K562 (cell line): ENCODE measurements around the gene KCTD4. TPM values are rescaled to one million over a fixed set of nuclear protein-coding genes. Genes with fewer than 3 reads are reported as not detected.

Experiments used
- ATAC-seq: fragments of 200-7000 bp; cut with Tn5 transposase; 3 replicates; pipeline ENCODE4 v1.9.1; 2020; ENCODE audit warnings: moderate library complexity
- BruUV-seq: library from RNA; stranded (reverse); fragments of 400-500 nt; replicated peaks from 2 replicates; lab custom pipeline; 2021; lab: Mats Ljungman, UMichigan
- CTCF ChIA-PET: fragments of 300-600 bp; formaldehyde crosslinking; extraction: SDS; loops from one replicate; lab custom pipeline; 2021; ENCODE audit warnings: low intra/inter-chr PET ratio; lab: Yijun Ruan, JAX
- POLR2A ChIA-PET: fragments of 300-600, 350-650 bp; sonication (Branson Sonifier 250); formaldehyde crosslinking; extraction: SDS; loops from one replicate; lab custom pipeline; 2021; ENCODE audit warnings: antibody characterized with exemption, inconsistent platforms; lab: Yijun Ruan, JAX
- DNase-seq, 4 experiments: peaks; one replicate each; pipeline versions ENCODE4 v3.0.0 to v3.0.0-alpha.2; 2011 to 2018; ENCODE audit warnings: low spot score in 3 of 4, mixed read lengths in 3 of 4; ENCODE audit errors: extremely low read depth in 1 of 4
- FAIRE-seq: peaks from 2 replicates; lab custom pipeline; 2011; peaks lifted over from hg19 to GRCh38; lab: Jason Lieb, UNC
- H2AFZ ChIP-seq: 2 replicates; pipeline ENCODE4 v1.6.0; 2011; ENCODE audit warnings: low read depth, low read length, control low read depth, inconsistent platforms
- H3K27ac ChIP-seq: fragments of 200-600 bp; 3 replicates; pipeline ENCODE4 v1.8.0; 2011; ENCODE audit warnings: low read depth, mild to moderate bottlenecking, control low read depth, inconsistent platforms, low read length, moderate library complexity, mixed read lengths; ENCODE audit errors: extremely low read depth
- H3K27me3 ChIP-seq, 2 experiments: fragments of 300-600 bp in 1 of 2; 2 replicates in 1 of 2; 3 replicates in 1 of 2; pipeline versions ENCODE4 v1.6.0 to v1.8.0; 2011; ENCODE audit warnings: inconsistent platforms in 2 of 2, low read length in 2 of 2, mild to moderate bottlenecking in 1 of 2, mixed read lengths in 1 of 2, moderate library complexity in 1 of 2; ENCODE audit not compliant: control insufficient read depth in 2 of 2, insufficient read depth in 2 of 2
- H3K36me3 ChIP-seq: fragments of 300-600 bp; 3 replicates; pipeline ENCODE4 v1.8.0; 2011; ENCODE audit warnings: mild to moderate bottlenecking, low read length, inconsistent platforms; ENCODE audit not compliant: control insufficient read depth, insufficient read depth
- H3K4me1 ChIP-seq, 2 experiments: fragments of 200-600 bp in 1 of 2; replicated peaks in 1 of 2; 2 replicates in 1 of 2; 3 replicates in 1 of 2; pipeline versions ENCODE4 v1.5.1 to v1.8.0; 2011; ENCODE audit warnings: inconsistent platforms in 2 of 2, low read length in 2 of 2, mild to moderate bottlenecking in 1 of 2, mixed read lengths in 1 of 2, moderate library complexity in 1 of 2; ENCODE audit not compliant: control insufficient read depth in 2 of 2, insufficient read depth in 2 of 2
- H3K4me2 ChIP-seq: 2 replicates; pipeline ENCODE4 v1.6.1; 2011; ENCODE audit warnings: low read length, control low read depth, inconsistent platforms, mixed read lengths; ENCODE audit not compliant: insufficient read depth
- H3K4me3 ChIP-seq: fragments of 200-600 bp; sonication (generic), shearing (Covaris generic); 2 replicates; pipeline ENCODE4 v1.5.1; 2016; ENCODE audit warnings: control low read depth, inconsistent platforms
- H3K79me2 ChIP-seq: fragments of 200-600 bp; 3 replicates; pipeline ENCODE4 v1.8.0; 2011; ENCODE audit warnings: low read length, inconsistent platforms; ENCODE audit not compliant: control insufficient read depth, insufficient read depth
- H3K9ac ChIP-seq, 2 experiments: 2 replicates each; pipeline versions ENCODE4 v1.6.0 to v1.6.1; 2011; ENCODE audit warnings: low read depth in 2 of 2, low read length in 2 of 2, control low read depth in 1 of 2, inconsistent platforms in 1 of 2, mild to moderate bottlenecking in 1 of 2, mixed read lengths in 1 of 2; ENCODE audit not compliant: insufficient read depth in 1 of 2
- H3K9me1 ChIP-seq: one replicate; pipeline ENCODE4 v1.6.0; 2011; ENCODE audit warnings: inconsistent platforms, mild to moderate bottlenecking, low read length, moderate library complexity; ENCODE audit not compliant: control insufficient read depth, insufficient read depth
- H3K9me3 ChIP-seq: replicated peaks from 2 replicates; pipeline ENCODE4 v1.5.1; 2011; ENCODE audit warnings: low read depth, low read length, inconsistent platforms; ENCODE audit not compliant: control insufficient read depth, insufficient read depth
- H4K20me1 ChIP-seq: replicated peaks from 2 replicates; pipeline ENCODE4 v1.6.1; 2011; ENCODE audit warnings: low read length, inconsistent platforms, mixed read lengths; ENCODE audit not compliant: control insufficient read depth, insufficient read depth
- ATF1 ChIP-seq, 2 experiments: fragments of 450-650 bp in 1 of 2; IDR thresholded peaks; 2 replicates each; pipeline ENCODE4 v1.6.1; 2016; ENCODE audit warnings: missing compliant biosample characterization in 1 of 2, missing genetic modification characterization in 1 of 2
- CBX5 ChIP-seq: IDR thresholded peaks from 2 replicates; pipeline ENCODE4 v1.6.1; 2014; ENCODE audit warnings: low read depth, borderline replicate concordance
- KAT7 ChIP-seq: sonication (generic); formaldehyde crosslinking; IDR thresholded peaks from 2 replicates; pipeline ENCODE4 v1.8.0; 2022; ENCODE audit warnings: missing genetic modification reagents, mild to moderate bottlenecking, borderline replicate concordance
- MEF2D ChIP-seq: conservative IDR thresholded peaks from 2 replicates; pipeline ENCODE4 v1.6.1; 2016; ENCODE audit warnings: low read depth, missing genetic modification characterization, missing compliant biosample characterization
- PTRF ChIP-seq: fragments of 450-650 bp; IDR thresholded peaks from 2 replicates; pipeline ENCODE4 v1.6.1; 2016; ENCODE audit warnings: mild to moderate bottlenecking, missing genetic modification characterization, missing compliant biosample characterization
- SAFB ChIP-seq: fragments of 200-400 bp; formaldehyde crosslinking; IDR thresholded peaks from 2 replicates; pipeline ENCODE4 v1.6.1; 2017; ENCODE audit warnings: low read depth, low read length, borderline replicate concordance
- TEAD2 ChIP-seq: fragments of 450-650 bp; IDR thresholded peaks from 2 replicates; pipeline ENCODE4 v1.6.1; 2016; ENCODE audit warnings: missing genetic modification characterization, control low read depth, missing compliant biosample characterization
- YBX1 ChIP-seq: fragments of 450-650 bp; IDR thresholded peaks from 2 replicates; pipeline ENCODE4 v1.7.1; 2016; ENCODE audit warnings: mild to moderate bottlenecking
- in situ Hi-C: fragments of 300-500 bp; cut with MboI; formaldehyde crosslinking; loops from 4 replicates; pipeline ENCODE4 v1.15.0; 2018; ENCODE audit warnings: inconsistent platforms, mixed read lengths
- intact Hi-C: fragments of 100-400 bp; cut with micrococcal nuclease; formaldehyde crosslinking; loops from 2 replicates; pipeline ENCODE4 v1.14.2; 2022
- polyA plus RNA-seq, 8 experiments: library from polyadenylated mRNA; depleted of rRNA in 4 of 8; stranded (reverse) in 5 of 8; unstranded in 3 of 8; fragments of >200 nt; fragmentation: Nextera tagmentation in 2 of 8; fragmentation: Illumina TruSeq in 1 of 8; extraction: Ambion mirVana in 2 of 8; extraction: Trizol in 1 of 8; gene quantifications; 2 replicates each; pipeline versions ENCODE4 v1.2.1 to v1.2.3, GENCODE V29; 2011 to 2014; ENCODE audit warnings: inconsistent platforms in 1 of 8, missing spikeins in 1 of 8
- total RNA-seq, 7 experiments: library from RNA; depleted of rRNA in 6 of 7; stranded (reverse); fragments of >200 nt in 6 of 7; fragmentation: Illumina TruSeq in 2 of 7; extraction: Trizol in 2 of 7; gene quantifications; 2 replicates each; pipeline versions ENCODE4 v1.2.1 to v1.2.3, GENCODE V29; 2011 to 2021; ENCODE audit warnings: low replicate concordance in 1 of 7
- TF ChIP-seq, protein P1 (sequence below): fragments of 250-450 bp; sonication (Bioruptor Pico); IDR thresholded peaks from 2 replicates; pipeline ENCODE4 v1.5.0; 2020; ENCODE audit warnings: mild to moderate bottlenecking
- TF ChIP-seq, protein P2 (sequence below): fragments of 150-350 bp; conservative IDR thresholded peaks from 2 replicates; pipeline ENCODE4 v1.6.1; 2014; ENCODE audit warnings: low read length

KCTD4 gene
- total and polyA plus RNA-seq, 9 of the 15 experiments (the other 6 are each of a cell fraction or from before 2014, with no cell fraction given): not detected

DNA sequence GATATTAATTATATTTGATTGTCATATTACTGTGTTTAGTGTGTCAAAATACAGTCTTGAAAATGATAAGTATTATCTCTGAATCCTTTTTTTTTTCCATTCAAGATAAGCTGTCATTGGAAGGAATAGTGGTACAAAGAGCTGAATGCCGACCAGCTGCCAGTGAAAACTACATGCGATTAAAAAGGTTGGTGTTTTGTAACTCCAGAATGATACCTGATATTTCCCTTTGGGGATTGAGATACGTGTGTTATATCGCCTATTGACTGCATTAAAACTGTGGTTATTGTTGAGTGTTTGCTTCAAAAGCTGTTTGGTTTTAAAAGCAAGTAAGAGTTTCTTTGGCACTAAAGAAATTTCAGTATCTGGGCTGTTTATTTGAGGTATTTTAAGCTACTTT is 6.5 kb upstream of the KCTD4 start (continued):
- TF ChIP-seq, protein P1, sequence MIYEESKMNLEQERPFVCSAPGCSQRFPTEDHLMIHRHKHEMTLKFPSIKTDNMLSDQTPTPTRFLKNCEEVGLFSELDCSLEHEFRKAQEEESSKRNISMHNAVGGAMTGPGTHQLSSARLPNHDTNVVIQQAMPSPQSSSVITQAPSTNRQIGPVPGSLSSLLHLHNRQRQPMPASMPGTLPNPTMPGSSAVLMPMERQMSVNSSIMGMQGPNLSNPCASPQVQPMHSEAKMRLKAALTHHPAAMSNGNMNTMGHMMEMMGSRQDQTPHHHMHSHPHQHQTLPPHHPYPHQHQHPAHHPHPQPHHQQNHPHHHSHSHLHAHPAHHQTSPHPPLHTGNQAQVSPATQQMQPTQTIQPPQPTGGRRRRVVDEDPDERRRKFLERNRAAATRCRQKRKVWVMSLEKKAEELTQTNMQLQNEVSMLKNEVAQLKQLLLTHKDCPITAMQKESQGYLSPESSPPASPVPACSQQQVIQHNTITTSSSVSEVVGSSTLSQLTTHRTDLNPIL (CRISPR knock-in tag): no peak
- TF ChIP-seq KAT7 (CRISPR knock-in tag) (no peak), ATF1 (CRISPR knock-in tag; IDR thresholded peaks at IDR 0.05) (no peak), ATF1 (tag; IDR thresholded peaks at IDR 0.05) (no peak), PTRF (tag) (no peak), YBX1 (no peak), TEAD2 (tag) (no peak)
- TF ChIP-seq, protein P2, sequence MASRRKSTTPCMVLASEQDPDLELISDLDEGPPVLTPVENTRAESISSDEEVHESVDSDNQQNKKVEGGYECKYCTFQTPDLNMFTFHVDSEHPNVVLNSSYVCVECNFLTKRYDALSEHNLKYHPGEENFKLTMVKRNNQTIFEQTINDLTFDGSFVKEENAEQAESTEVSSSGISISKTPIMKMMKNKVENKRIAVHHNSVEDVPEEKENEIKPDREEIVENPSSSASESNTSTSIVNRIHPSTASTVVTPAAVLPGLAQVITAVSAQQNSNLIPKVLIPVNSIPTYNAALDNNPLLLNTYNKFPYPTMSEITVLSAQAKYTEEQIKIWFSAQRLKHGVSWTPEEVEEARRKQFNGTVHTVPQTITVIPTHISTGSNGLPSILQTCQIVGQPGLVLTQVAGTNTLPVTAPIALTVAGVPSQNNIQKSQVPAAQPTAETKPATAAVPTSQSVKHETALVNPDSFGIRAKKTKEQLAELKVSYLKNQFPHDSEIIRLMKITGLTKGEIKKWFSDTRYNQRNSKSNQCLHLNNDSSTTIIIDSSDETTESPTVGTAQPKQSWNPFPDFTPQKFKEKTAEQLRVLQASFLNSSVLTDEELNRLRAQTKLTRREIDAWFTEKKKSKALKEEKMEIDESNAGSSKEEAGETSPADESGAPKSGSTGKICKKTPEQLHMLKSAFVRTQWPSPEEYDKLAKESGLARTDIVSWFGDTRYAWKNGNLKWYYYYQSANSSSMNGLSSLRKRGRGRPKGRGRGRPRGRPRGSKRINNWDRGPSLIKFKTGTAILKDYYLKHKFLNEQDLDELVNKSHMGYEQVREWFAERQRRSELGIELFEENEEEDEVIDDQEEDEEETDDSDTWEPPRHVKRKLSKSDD: no peak

GRCh38 chr13:45206340-45206739 is 5.5 kb upstream of the KCTD4 start:
- ATAC-seq (no peak), FAIRE-seq (no peak), DNase-seq (no peak)
- H3K9me3 ChIP-seq: no peaks in the 10 kb centered on the region
- no peak for TF ChIP-seq CBX5
- no peak for TF ChIP-seq MEF2D (tag)
- no peak for TF ChIP-seq SAFB
- H3K27ac ChIP-seq: no peak overlapping the region
- H3K4me1 ChIP-seq: no peaks in the 10 kb centered on the region
- H3K36me3 ChIP-seq: peaks cover 35% of the 10 kb centered on the region
- H4K20me1 ChIP-seq: no peaks in the 10 kb centered on the region
- H3K9ac ChIP-seq: no peak overlapping the region
- ChIA-PET CTCF (no interaction called here), POLR2A (interaction anchor here (0.7 kb wide), 1 partner anchor 10 kb away, joined by 4 read pairs; no protein-coding TSS in a partner anchor)
- peaks cover 4% of the 10 kb centered on the region; the same call in 1 of the 3 replicates for H3K79me2 ChIP-seq
- intact Hi-C loops: no loop called here
- H3K9me1 ChIP-seq: no peaks in the 10 kb centered on the region
- H2AFZ ChIP-seq: no peak overlapping the region
- in situ Hi-C loops: no loop called here
- H3K4me2 ChIP-seq: no peak overlapping the region
- H3K27me3 ChIP-seq: no peaks in the 10 kb centered on the region
- BruUV-seq: no TSS peak
- no peak overlapping the region for H3K4me3 ChIP-seq
